Fibroblast of pulmonary artery (primary cell): ENCODE results near the gene PITX1.

Experiments
- DNase-seq: peaks from one replicate; pipeline ENCODE4 v3.0.0-alpha.2; 2010; ENCODE audit warnings: low read depth
- H3K4me3 ChIP-seq: replicated peaks from 2 replicates; pipeline ENCODE4 v1.5.1; 2011; ENCODE audit warnings: low read depth, mild to moderate bottlenecking, control low read depth, low read length, moderate library complexity
- TF ChIP-seq, protein P1 (sequence below): IDR thresholded peaks from 2 replicates; pipeline ENCODE4 v1.5.1; 2011; ENCODE audit warnings: mild to moderate bottlenecking, control low read depth, low read length, inconsistent platforms; ENCODE audit errors: missing control alignments

Gene PITX1

DNA sequence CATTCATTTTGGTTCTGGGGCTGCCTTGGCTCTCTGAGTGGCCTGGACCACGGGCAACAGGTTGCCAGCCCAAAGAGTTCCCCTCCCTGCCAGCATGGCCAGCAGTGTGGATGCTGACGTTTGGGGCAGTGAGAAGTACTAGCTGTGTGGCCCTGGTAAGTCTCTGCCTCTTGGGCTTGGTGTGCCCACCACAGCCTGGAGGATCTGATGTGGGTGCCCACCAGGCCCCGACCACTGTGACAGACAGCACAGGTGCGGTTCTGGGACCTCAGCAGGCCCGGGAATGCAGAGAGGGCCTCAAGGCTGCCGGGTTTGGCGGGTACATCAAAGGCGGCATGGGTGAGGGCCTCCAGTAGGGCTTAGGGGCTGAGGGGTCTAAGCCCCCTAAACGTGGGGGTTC, 33.6 kb upstream of the PITX1 start:
- TF ChIP-seq, protein P1, sequence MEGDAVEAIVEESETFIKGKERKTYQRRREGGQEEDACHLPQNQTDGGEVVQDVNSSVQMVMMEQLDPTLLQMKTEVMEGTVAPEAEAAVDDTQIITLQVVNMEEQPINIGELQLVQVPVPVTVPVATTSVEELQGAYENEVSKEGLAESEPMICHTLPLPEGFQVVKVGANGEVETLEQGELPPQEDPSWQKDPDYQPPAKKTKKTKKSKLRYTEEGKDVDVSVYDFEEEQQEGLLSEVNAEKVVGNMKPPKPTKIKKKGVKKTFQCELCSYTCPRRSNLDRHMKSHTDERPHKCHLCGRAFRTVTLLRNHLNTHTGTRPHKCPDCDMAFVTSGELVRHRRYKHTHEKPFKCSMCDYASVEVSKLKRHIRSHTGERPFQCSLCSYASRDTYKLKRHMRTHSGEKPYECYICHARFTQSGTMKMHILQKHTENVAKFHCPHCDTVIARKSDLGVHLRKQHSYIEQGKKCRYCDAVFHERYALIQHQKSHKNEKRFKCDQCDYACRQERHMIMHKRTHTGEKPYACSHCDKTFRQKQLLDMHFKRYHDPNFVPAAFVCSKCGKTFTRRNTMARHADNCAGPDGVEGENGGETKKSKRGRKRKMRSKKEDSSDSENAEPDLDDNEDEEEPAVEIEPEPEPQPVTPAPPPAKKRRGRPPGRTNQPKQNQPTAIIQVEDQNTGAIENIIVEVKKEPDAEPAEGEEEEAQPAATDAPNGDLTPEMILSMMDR: no peak
- H3K4me3 ChIP-seq: no peak overlapping the region
- no peak for DNase-seq

DNA sequence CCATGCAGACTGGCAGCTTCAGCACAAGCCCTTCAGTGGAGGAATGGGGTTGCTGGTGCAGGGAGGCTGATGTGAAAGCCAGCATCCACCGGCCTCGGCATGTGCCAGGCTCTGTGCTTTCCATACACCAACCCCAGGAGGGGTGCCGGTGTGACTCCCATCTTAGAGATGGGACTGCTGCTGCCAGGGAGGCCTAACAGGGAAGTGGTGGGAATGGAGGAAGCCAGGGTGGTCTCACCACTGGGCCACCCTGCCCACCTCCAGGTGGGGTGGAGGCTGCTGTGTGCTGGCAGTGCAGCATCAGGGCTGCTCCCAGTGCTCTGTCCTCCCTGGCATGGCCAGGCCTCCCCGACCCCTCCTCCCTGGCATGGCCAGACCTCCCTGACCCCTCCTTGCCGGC, 32.8 kb upstream of the PITX1 start:
- no peak overlapping the region for H3K4me3 ChIP-seq
- TF ChIP-seq, protein P1: no peak
- no peak for DNase-seq

DNA sequence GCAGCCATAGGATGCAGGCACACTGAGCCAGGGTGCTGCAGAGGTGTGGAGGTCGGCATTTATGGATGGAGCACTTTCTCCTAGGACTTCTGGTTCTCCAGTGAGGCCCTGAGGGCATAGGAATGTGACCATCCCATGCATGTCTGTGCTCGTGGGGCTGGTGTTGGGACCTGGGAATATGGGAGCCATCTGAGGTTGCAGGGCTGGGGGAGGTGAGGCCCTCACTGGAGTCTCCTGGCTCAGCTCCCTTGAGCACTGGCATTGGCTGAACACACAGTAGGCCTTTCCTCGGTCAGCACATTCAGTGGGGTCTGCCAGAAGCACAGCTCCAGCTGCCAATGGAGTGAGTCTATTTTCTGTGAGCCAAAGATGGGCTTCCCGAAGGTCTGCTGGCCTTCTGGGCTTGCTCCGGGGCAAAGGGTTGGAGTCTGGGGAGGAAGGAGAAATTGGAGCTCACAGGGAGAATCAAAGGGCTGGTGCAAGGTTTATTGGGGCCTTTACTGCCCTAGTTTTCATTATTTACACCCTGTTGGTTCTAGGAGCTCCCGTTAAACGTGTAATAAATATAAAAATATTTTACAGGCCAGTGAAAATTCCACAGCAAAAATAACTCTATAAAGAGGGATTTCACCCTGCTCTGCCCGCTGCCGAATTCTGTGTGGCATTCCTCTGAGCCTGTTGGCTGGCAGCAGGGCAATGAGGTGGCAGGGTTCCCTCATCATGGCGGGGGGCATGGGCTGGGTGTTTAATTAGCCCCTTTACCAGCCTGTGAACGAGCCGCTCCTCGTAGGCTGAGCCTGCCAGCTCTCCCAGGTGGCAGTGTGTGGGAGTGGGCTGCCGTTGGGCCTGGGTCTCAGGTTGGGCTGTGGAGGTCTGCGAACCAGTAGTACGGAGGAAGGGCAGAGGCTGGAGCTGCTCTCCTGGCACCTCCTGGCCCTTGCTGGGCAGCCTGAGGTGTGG, 31.6 kb upstream of the PITX1 start:
- DNase-seq: no peak
- no peak overlapping the region for H3K4me3 ChIP-seq
- TF ChIP-seq, protein P1: no peak

DNA sequence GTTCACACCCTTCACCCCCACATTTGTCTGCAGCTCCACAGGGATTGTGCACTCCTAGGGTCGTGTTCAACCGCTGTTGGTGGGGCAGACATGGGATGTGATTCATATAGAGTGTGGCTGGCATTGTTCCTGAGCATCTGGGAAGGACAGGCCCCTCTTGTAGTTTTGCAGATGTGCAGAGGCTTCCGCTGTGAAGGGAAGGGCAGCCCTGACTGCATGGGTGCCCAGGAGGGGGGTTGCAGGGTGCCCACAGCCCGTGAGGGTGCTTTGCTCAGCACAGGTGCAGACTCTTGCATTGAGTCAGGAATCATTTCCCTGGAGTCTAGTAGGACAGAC, 30.2 kb upstream of the PITX1 start:
- no peak overlapping the region for H3K4me3 ChIP-seq
- TF ChIP-seq, protein P1: no peak
- no peak for DNase-seq

DNA sequence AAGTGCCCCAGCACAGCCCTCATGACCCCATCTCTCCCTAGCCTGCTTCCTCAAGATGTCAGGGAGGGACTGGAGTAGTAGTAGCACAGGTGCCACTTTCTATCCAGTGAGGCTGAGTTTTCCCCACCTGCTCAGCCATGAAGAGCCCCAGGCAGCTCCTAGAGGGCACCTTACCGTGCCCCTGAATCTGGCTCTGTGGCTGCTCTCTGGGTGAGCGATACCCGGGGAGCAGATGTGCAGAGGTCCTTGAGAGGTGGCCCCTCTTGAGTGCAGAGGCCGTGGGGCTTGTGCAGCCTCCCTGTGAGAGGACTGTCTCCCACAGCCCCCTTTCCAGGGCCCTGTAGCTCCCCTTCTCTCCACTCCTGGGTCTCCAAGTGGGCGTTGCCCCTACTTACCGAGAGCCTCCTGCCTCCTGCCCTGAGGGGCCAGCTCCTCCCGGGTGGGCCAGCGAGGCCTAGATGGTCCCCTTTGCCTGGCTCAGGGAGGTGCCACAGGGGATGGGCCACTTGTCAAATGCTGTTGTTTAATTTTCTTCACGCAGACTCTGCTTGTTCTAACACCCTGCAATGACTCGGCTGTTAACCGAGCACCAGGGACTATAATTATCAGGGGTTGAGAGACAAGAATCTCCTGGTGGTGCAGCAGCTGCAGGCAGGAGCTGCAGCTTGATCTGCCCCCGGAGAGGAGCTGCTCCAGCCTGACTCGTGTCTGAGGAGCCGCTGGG, 29.6 kb upstream of the PITX1 start:
- H3K4me3 ChIP-seq: no peak overlapping the region
- TF ChIP-seq, protein P1: no peak
- DNase-seq: no peak

DNA sequence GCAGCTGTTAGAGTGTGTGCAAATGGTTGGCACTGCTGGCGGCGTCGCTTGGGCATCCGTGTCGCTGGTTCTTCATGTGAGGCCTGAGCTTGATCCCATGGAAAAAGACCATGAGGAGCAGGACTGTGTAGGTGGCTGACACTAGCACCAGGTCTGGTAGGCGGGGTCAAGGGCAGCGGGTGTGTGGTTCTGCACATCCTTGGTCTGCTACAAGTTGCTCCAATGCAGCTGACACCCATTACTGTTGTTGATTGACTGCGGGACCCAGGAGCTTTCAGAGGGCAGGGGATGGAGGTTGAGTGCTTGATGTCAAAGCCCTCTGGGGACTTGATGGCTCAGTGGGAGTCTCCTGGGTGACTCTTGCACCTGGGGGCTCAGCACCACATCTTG, 29.0 kb upstream of the PITX1 start:
- no peak overlapping the region for H3K4me3 ChIP-seq
- TF ChIP-seq, protein P1: no peak
- DNase-seq: no peak
